ENCODE results near the gene IAH1. TPM values are rescaled to one million over a fixed set of nuclear protein-coding genes. Genes with fewer than 3 reads are reported as not detected.

IAH1 gene
- total RNA-seq, 1 donor from 2014 or later, result 57.9 TPM

Other genes starting within 250 kb of the IAH1 start
- gene ITGB1BP1, start 51.0 kb upstream of the IAH1 start, total RNA-seq, result 37.1 TPM
- 27.7 TPM for gene CPSF3, start 50.9 kb upstream of the IAH1 start, total RNA-seq
- 20.4 TPM for gene ADAM17, start 81.3 kb downstream of the IAH1 start, total RNA-seq
- 140 TPM for gene YWHAQ, start 156.4 kb downstream of the IAH1 start, total RNA-seq

Measured in skeletal muscle tissue (tissue), 1 donor.